DOHH2 (cell line): ENCODE results near the gene UACA.

Source experiments
- CTCF ChIP-seq: fragments of 200-600 bp; sonication (generic); IDR thresholded peaks from one replicate; pipeline ENCODE4 v1.5.1; 2014; ENCODE audit warnings: antibody characterized with exemption, mild to moderate bottlenecking, low read depth, low read length; ENCODE audit not compliant: poor library complexity, severe bottlenecking
- EZH2phosphoT487 ChIP-seq: fragments of 200-600 bp; sonication (generic); IDR thresholded peaks from 2 replicates; pipeline ENCODE4 v1.6.1; 2017; ENCODE audit warnings: borderline replicate concordance, mild to moderate bottlenecking, antibody characterized with exemption, low read length, moderate library complexity, mixed read lengths

- TF ChIP-seq CTCF (no peak), EZH2phosphoT487 (no peak)
These were observed 136.0 kb downstream of the UACA start for GRCh38 chr15:70627322-70627721.
